Endothelial cell of umbilical vein (primary cell): ENCODE results near the gene MRPL21. TPM values are rescaled to one million over a fixed set of nuclear protein-coding genes. Genes with fewer than 3 reads are reported as not detected.

Source experiments
- BruUV-seq: library from RNA; stranded (reverse); fragments of 400-500 nt; replicated peaks from 2 replicates; lab custom pipeline; 2021; lab: Mats Ljungman, UMichigan
- CTCF ChIA-PET: fragments of 300-600, 350-600 bp; sonication (Branson Sonifier 250); formaldehyde crosslinking; loops from one replicate; lab custom pipeline; 2021; ENCODE audit warnings: antibody characterized with exemption, inconsistent platforms; lab: Charles Lee
- POLR2A ChIA-PET: fragments of 300-600, 350-600 bp; sonication (Branson Sonifier 250); formaldehyde crosslinking; loops from one replicate; lab custom pipeline; 2021; ENCODE audit warnings: antibody characterized with exemption, inconsistent platforms; lab: Charles Lee
- DNase-seq: peaks from one replicate; pipeline ENCODE4 v3.0.0-alpha.2; 2011; ENCODE audit warnings: low read depth, low spot score
- FAIRE-seq: peaks from 2 replicates; lab custom pipeline; 2011; peaks lifted over from hg19 to GRCh38; lab: Jason Lieb, UNC
- H2AFZ ChIP-seq: 2 replicates; pipeline ENCODE4 v1.6.0; 2012; ENCODE audit warnings: low read depth, low read length, control low read depth, inconsistent platforms
- H3K27ac ChIP-seq: 2 replicates; pipeline ENCODE4 v1.5.1; 2011; ENCODE audit warnings: low read depth, mild to moderate bottlenecking, control low read depth, low read length, moderate library complexity; ENCODE audit not compliant: insufficient read depth
- H3K27me3 ChIP-seq, 2 experiments: 2 replicates each; pipeline versions ENCODE4 v1.6.0 to v1.6.1; 2011; ENCODE audit warnings: low read length in 2 of 2, mixed read lengths in 1 of 2; ENCODE audit not compliant: control insufficient read depth in 2 of 2, insufficient read depth in 2 of 2
- H3K36me3 ChIP-seq, 2 experiments: 2 replicates in 1 of 2; 3 replicates in 1 of 2; pipeline ENCODE4 v1.5.1; 2011; ENCODE audit warnings: low read length in 2 of 2, mild to moderate bottlenecking in 1 of 2, moderate library complexity in 1 of 2; ENCODE audit not compliant: control insufficient read depth in 2 of 2, insufficient read depth in 2 of 2; ENCODE audit errors: extremely low read depth in 1 of 2
- H3K4me1 ChIP-seq: 3 replicates; pipeline ENCODE4 v1.5.1; 2011; ENCODE audit warnings: mild to moderate bottlenecking, low read length; ENCODE audit not compliant: control insufficient read depth, insufficient read depth; ENCODE audit errors: extremely low read depth
- H3K4me2 ChIP-seq: 2 replicates; pipeline ENCODE4 v1.6.1; 2011; ENCODE audit warnings: low read length, control low read depth, mixed read lengths; ENCODE audit not compliant: insufficient read depth
- H3K4me3 ChIP-seq, 3 experiments: fragments of 200-600 bp in 1 of 3; sonication (generic), shearing (Covaris generic) in 1 of 3; replicated peaks in 1 of 3; 2 replicates each; pipeline ENCODE4 v1.5.1; 2011 to 2016; ENCODE audit warnings: control low read depth in 3 of 3, low read length in 3 of 3, mild to moderate bottlenecking in 2 of 3, inconsistent platforms in 1 of 3, low read depth in 1 of 3, moderate library complexity in 1 of 3; ENCODE audit not compliant: insufficient read depth in 1 of 3
- H3K79me2 ChIP-seq: 2 replicates; pipeline ENCODE4 v1.6.0; 2012; ENCODE audit warnings: low read length, inconsistent platforms; ENCODE audit not compliant: control insufficient read depth, insufficient read depth
- H3K9ac ChIP-seq: replicated peaks from 2 replicates; pipeline ENCODE3; 2011; ENCODE audit warnings: low read length, control low read depth; ENCODE audit not compliant: insufficient read depth; ENCODE audit errors: extremely low read depth
- H3K9me1 ChIP-seq: replicated peaks from 3 replicates; pipeline ENCODE4 v1.6.0; 2011; ENCODE audit warnings: mild to moderate bottlenecking, low read length; ENCODE audit not compliant: control insufficient read depth, insufficient read depth; ENCODE audit errors: extremely low read depth
- H3K9me3 ChIP-seq: replicated peaks from 2 replicates; pipeline ENCODE4 v1.5.1; 2012; ENCODE audit warnings: low read length, inconsistent platforms; ENCODE audit not compliant: control insufficient read depth, insufficient read depth
- H4K20me1 ChIP-seq: replicated peaks from 2 replicates; pipeline ENCODE3; 2011; ENCODE audit warnings: mild to moderate bottlenecking, low read length; ENCODE audit not compliant: control insufficient read depth, insufficient read depth; ENCODE audit errors: extremely low read depth
- EZH2 ChIP-seq: IDR thresholded peaks from 2 replicates; pipeline ENCODE4 v1.6.1; 2012; ENCODE audit warnings: borderline replicate concordance, low read depth, mild to moderate bottlenecking, moderate library complexity, low read length, inconsistent platforms; ENCODE audit not compliant: severe bottlenecking
- FOS ChIP-seq: IDR thresholded peaks from 2 replicates; pipeline ENCODE4 v1.6.1; 2011; ENCODE audit warnings: mild to moderate bottlenecking, low read length, moderate library complexity, borderline replicate concordance; ENCODE audit not compliant: insufficient read depth
- GATA2 ChIP-seq: IDR thresholded peaks from 2 replicates; pipeline ENCODE4 v1.7.0; 2011; ENCODE audit warnings: low read depth, mild to moderate bottlenecking, moderate library complexity, mixed read lengths, low read length; ENCODE audit not compliant: insufficient read length, insufficient read depth
- JUN ChIP-seq: IDR thresholded peaks from 2 replicates; pipeline ENCODE4 v1.6.1; 2011; ENCODE audit warnings: borderline replicate concordance, low read depth; ENCODE audit not compliant: insufficient read length, insufficient read depth
- MYC ChIP-seq: IDR thresholded peaks from one replicate; pipeline ENCODE4 v1.6.1; 2011; ENCODE audit warnings: mild to moderate bottlenecking, low read depth, low read length
- POLR2A ChIP-seq: IDR thresholded peaks from 2 replicates; pipeline ENCODE4 v1.6.1; 2012; ENCODE audit warnings: low read depth, mild to moderate bottlenecking, control low read depth, low read length
- POLR2AphosphoS5 ChIP-seq: IDR thresholded peaks from 2 replicates; pipeline ENCODE4 v1.6.1; 2012; ENCODE audit warnings: low read depth, mild to moderate bottlenecking, control low read depth, low read length, moderate library complexity; ENCODE audit not compliant: insufficient read depth
- dilution Hi-C: fragments of 300-500 bp; cut with MboI; formaldehyde crosslinking; loops from one replicate; pipeline ENCODE4 v1.15.0; 2019; ENCODE audit warnings: low sequenced_read_pairs; ENCODE audit not compliant: extremely low pct_ligation_motif_present
- intact Hi-C: fragments of 100-400 bp; cut with micrococcal nuclease; formaldehyde crosslinking; loops from one replicate; pipeline ENCODE4 v1.10.0; 2022
- polyA plus RNA-seq, 4 experiments: library from polyadenylated mRNA; depleted of rRNA in 3 of 4; stranded (reverse) in 3 of 4; unstranded in 1 of 4; fragments of >200 nt; gene quantifications; 2 replicates each; pipeline versions ENCODE4 v1.2.1 to v1.2.3, GENCODE V29; 2011 to 2012; ENCODE audit warnings: missing spikeins in 1 of 4
- total RNA-seq: library from RNA; stranded (reverse); gene quantifications from 2 replicates; pipeline ENCODE4 v1.2.3, GENCODE V29; 2021
- TF ChIP-seq, protein P1 (sequence below), 2 donors: IDR thresholded peaks; 1 replicate in 1 of 2; 2 replicates in 1 of 2; pipeline ENCODE4 v1.5.1; 2011; ENCODE audit warnings: low read length in 2 of 2, mild to moderate bottlenecking in 2 of 2, moderate library complexity in 2 of 2, control low read depth in 1 of 2, inconsistent platforms in 1 of 2, low read depth in 1 of 2; ENCODE audit not compliant: insufficient read depth in 1 of 2; ENCODE audit errors: extremely low read depth in 1 of 2
- TF ChIP-seq, protein P2 (sequence below): IDR thresholded peaks from 2 replicates; pipeline ENCODE4 v1.6.1; 2011; ENCODE audit not compliant: insufficient read depth, insufficient read length

Gene MRPL21
- total and polyA plus RNA-seq, 2 donors (not counting 3 experiments of a cell fraction or from before 2014, with no cell fraction given), result 52.2 to 65.5 TPM

GRCh38 chr11:68867066-68867465 is 36.6 kb downstream of the MRPL21 start:
- H3K4me3 ChIP-seq, result no peak overlapping the region

More at GRCh38 chr11:68867066-68867465, 36.6 kb downstream of the MRPL21 start:
- H3K9ac ChIP-seq, result no peak overlapping the region
- no peak for FAIRE-seq
- CTCF ChIA-PET, result interaction anchor here (0.8 kb wide), 1 partner anchor 12 kb away, joined by 3 read pairs; no protein-coding TSS in a partner anchor
- TF ChIP-seq MYC (no peak), GATA2 (no peak), JUN (no peak), EZH2 (no peak), FOS (no peak), POLR2A (no peak), POLR2AphosphoS5 (no peak)
- TF ChIP-seq, protein P1, sequence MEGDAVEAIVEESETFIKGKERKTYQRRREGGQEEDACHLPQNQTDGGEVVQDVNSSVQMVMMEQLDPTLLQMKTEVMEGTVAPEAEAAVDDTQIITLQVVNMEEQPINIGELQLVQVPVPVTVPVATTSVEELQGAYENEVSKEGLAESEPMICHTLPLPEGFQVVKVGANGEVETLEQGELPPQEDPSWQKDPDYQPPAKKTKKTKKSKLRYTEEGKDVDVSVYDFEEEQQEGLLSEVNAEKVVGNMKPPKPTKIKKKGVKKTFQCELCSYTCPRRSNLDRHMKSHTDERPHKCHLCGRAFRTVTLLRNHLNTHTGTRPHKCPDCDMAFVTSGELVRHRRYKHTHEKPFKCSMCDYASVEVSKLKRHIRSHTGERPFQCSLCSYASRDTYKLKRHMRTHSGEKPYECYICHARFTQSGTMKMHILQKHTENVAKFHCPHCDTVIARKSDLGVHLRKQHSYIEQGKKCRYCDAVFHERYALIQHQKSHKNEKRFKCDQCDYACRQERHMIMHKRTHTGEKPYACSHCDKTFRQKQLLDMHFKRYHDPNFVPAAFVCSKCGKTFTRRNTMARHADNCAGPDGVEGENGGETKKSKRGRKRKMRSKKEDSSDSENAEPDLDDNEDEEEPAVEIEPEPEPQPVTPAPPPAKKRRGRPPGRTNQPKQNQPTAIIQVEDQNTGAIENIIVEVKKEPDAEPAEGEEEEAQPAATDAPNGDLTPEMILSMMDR (IDR thresholded peaks at IDR 0.05; ENCODE audit: extremely low read depth in 1 of 2, insufficient read depth in 1 of 2, low read depth in 1 of 2, low read length in 2 of 2), result no peak
- TF ChIP-seq, protein P2, sequence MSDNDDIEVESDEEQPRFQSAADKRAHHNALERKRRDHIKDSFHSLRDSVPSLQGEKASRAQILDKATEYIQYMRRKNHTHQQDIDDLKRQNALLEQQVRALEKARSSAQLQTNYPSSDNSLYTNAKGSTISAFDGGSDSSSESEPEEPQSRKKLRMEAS, result no peak
- H3K4me2 ChIP-seq, result no peak overlapping the region
- no peaks in the 10 kb centered on the region for H3K27me3 ChIP-seq
- intact Hi-C loops (loop anchor here (5.0 kb wide), 1 partner anchor 40 kb away; no protein-coding TSS in a partner anchor), dilution Hi-C loops (no loop called here)
- DNase-seq, result no peak
- no TSS peak for BruUV-seq
- H3K36me3 ChIP-seq, result no peaks in the 10 kb centered on the region
- H2AFZ ChIP-seq, result no peak overlapping the region
- POLR2A ChIA-PET, result no interaction called here
- H3K79me2 ChIP-seq, result no peaks in the 10 kb centered on the region
- H3K9me1 ChIP-seq, result no peaks in the 10 kb centered on the region
- H4K20me1 ChIP-seq, result no peaks in the 10 kb centered on the region
- H3K4me1 ChIP-seq, result peaks cover 11% of the 10 kb centered on the region
- H3K9me3 ChIP-seq, result no peaks in the 10 kb centered on the region
- no peak overlapping the region for H3K27ac ChIP-seq
